ENCODE data around the gene METTL16.

GRCh38 chr17:2393174-2393953, 118.3 kb downstream of the METTL16 start:
- TF ChIP-seq CTCF (IDR thresholded peaks at IDR 0.05) (no peak), EZH2 (IDR thresholded peaks at IDR 0.05; ENCODE audit: borderline replicate concordance, insufficient read depth, low read depth, low read length, poor library complexity, severe bottlenecking) (no peak)

Measured in B cell (primary cell).